WERI-Rb-1 (cell line): ENCODE results near the gene STBD1.

Experiments
- DNase-seq: peaks from one replicate; pipeline ENCODE4 v3.0.0-alpha.2; 2020
- H3K27ac ChIP-seq: fragments of 250-450 bp; sonication (Bioruptor Pico); 2 replicates; pipeline ENCODE4 v1.5.1; 2020; ENCODE audit warnings: mild to moderate bottlenecking, moderate library complexity
- H3K27me3 ChIP-seq: fragments of 250-450 bp; sonication (Bioruptor Pico); 2 replicates; pipeline ENCODE4 v1.5.1; 2021; ENCODE audit warnings: mild to moderate bottlenecking, low read depth, moderate library complexity; ENCODE audit not compliant: insufficient read depth, severe bottlenecking
- H3K36me3 ChIP-seq: fragments of 250-450 bp; sonication (Bioruptor Pico); 2 replicates; pipeline ENCODE4 v1.5.1; 2020; ENCODE audit warnings: mild to moderate bottlenecking, moderate library complexity
- H3K4me3 ChIP-seq: 2 replicates; pipeline ENCODE4 v1.5.1; 2011; ENCODE audit warnings: low read depth, mild to moderate bottlenecking, control low read depth, low read length
- H3K9me3 ChIP-seq: fragments of 250-450 bp; sonication (Bioruptor Pico); 2 replicates; pipeline ENCODE4 v1.5.1; 2021; ENCODE audit warnings: mild to moderate bottlenecking, moderate library complexity; ENCODE audit not compliant: severe bottlenecking
- CTCF ChIP-seq: IDR thresholded peaks from 2 replicates; pipeline ENCODE4 v1.5.1; 2011; ENCODE audit warnings: low read depth, mild to moderate bottlenecking, control low read depth, inconsistent platforms, low read length

STBD1 gene

DNA sequence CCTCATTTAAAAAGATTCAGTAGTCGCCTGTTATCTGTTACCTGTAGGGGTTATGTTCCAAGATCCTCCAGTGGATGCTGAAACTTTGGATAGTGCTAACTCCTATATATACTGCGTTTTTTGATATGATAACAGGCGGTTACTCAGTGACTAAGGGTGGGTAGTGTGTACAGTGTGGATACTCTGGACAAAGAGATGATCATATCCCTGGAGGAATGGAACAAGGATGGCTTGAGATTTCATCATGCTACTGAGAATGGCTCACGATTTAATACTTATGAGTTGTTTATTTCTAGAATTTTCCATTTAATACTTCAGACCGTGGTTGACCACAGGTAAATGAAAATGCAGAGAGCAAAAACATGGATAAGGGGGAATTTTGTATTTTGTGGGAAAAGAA, 33.5 kb upstream of the STBD1 start:
- no peaks in the 10 kb centered on the region for H3K27me3 ChIP-seq
- TF ChIP-seq CTCF = no peak

DNA sequence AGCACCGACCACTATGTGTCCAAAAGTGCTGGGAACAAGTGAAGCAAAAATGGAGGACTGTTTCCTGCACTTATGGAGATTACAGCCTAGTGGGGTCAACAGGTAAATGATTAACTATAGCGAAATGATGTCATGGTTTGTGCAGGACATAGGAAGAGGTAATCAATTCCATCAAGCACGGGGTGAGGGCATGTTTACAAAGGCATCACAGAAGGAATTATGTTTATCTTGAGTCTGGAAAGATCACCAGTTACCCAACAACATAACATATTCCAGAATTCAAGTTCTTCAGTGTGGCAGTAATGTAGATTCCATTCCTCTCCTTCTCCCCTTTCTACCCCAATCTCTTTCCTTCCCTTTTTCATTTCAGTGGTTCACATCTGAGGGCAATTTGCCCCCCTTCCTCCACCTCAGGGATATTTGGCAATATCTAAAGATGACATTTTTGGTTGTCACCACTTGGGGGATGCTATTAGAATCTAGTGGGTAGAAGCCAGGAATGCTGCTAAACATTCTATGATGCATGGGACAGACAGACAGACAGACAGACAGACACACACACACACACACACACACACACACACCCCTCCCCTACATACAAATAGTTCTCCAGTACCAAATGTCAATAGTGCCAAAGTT, 30.9 kb upstream of the STBD1 start:
- no peaks in the 10 kb centered on the region for H3K27me3 ChIP-seq
- no peak for TF ChIP-seq CTCF
- H3K27ac ChIP-seq = no peak overlapping the region
- H3K9me3 ChIP-seq = no peaks in the 10 kb centered on the region
- H3K36me3 ChIP-seq = no peaks in the 10 kb centered on the region
- no peak for DNase-seq
- H3K4me3 ChIP-seq = no peak overlapping the region

More for the DNA sequence above, 33.5 kb upstream of the STBD1 start:
- H3K4me3 ChIP-seq = no peak overlapping the region
- no peaks in the 10 kb centered on the region for H3K9me3 ChIP-seq
- H3K36me3 ChIP-seq = no peaks in the 10 kb centered on the region
- no peak for DNase-seq
- H3K27ac ChIP-seq = no peak overlapping the region

- TF ChIP-seq CTCF = no peak
- DNase-seq = no peak
- Histone ChIP-seq H3K27ac (no peak overlapping the region), H3K9me3 (no peaks in the 10 kb centered on the region), H3K4me3 (no peak overlapping the region), H3K36me3 (no peaks in the 10 kb centered on the region), H3K27me3 (no peaks in the 10 kb centered on the region)
Observed at GRCh38 chr4:76276813-76277212, 29.7 kb upstream of the STBD1 start.

DNA sequence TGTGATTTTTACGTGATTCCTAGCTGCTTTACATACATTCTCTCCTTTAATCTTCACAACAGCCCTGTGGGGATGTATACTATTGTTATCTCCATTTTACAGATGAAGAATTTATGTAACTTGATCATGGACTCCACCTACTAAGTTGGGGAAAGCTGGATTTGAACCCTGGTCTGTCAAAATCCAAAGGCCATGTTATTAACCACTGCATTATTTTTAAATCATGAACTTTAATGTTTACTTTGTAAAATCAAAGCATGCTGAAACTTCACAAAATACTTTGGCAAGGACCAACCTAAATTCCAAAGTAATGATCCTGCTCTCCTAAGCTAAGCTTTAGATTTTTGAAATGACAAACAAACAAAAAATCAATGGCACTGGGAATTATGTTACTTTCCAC, 28.9 kb upstream of the STBD1 start:
- H3K9me3 ChIP-seq = no peaks in the 10 kb centered on the region
- H3K36me3 ChIP-seq = no peaks in the 10 kb centered on the region
- no peak for TF ChIP-seq CTCF
- no peak overlapping the region for H3K4me3 ChIP-seq
- DNase-seq = no peak
- H3K27me3 ChIP-seq = no peaks in the 10 kb centered on the region
- no peak overlapping the region for H3K27ac ChIP-seq

DNA sequence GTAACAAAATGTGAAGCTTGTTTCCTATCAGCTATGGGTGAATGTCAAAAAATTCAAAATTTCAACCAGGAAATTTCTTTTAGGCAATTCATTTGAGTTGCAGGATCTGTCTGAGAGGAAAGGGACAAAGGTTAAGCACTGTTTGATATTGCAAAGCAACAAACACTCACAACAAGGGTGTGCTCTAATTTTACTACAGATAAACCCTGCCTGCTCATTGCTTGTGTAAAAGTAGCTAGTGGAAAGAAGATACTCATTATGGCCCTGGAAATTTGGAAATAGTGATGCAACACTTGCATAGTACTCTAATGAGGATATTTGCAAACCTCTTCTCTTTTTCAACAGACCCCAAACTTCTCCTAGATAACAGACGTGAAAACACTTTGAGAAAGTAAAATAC, 27.9 kb upstream of the STBD1 start:
- Histone ChIP-seq H3K27ac (no peak overlapping the region), H3K27me3 (no peaks in the 10 kb centered on the region), H3K9me3 (no peaks in the 10 kb centered on the region), H3K36me3 (no peaks in the 10 kb centered on the region), H3K4me3 (no peak overlapping the region)
- no peak for DNase-seq
- no peak for TF ChIP-seq CTCF

- Histone ChIP-seq H3K27me3 (no peaks in the 10 kb centered on the region), H3K9me3 (no peaks in the 10 kb centered on the region), H3K4me3 (no peak overlapping the region), H3K36me3 (no peaks in the 10 kb centered on the region), H3K27ac (no peak overlapping the region)
- no peak for TF ChIP-seq CTCF
- DNase-seq = no peak
Observed at GRCh38 chr4:76279462-76279861, 27.1 kb upstream of the STBD1 start.
